OCI-LY3 (cell line): ENCODE data around the gene LUZP4.

Source experiments
- EZH2phosphoT487 ChIP-seq: fragments of 200-600 bp; shearing (Covaris generic); IDR thresholded peaks from 2 replicates; pipeline ENCODE4 v1.6.1; 2018; ENCODE audit warnings: antibody characterized with exemption, mixed run types, low read depth
- TF ChIP-seq, protein P1 (sequence below): fragments of 200-600, 300-600 bp; sonication (generic); IDR thresholded peaks from 2 replicates; pipeline ENCODE4 v1.5.1; 2014; ENCODE audit warnings: antibody characterized with exemption, low read length, low read depth

GRCh38 chrX:115332832-115333231, 43.3 kb downstream of the LUZP4 start:
- TF ChIP-seq, protein P1, sequence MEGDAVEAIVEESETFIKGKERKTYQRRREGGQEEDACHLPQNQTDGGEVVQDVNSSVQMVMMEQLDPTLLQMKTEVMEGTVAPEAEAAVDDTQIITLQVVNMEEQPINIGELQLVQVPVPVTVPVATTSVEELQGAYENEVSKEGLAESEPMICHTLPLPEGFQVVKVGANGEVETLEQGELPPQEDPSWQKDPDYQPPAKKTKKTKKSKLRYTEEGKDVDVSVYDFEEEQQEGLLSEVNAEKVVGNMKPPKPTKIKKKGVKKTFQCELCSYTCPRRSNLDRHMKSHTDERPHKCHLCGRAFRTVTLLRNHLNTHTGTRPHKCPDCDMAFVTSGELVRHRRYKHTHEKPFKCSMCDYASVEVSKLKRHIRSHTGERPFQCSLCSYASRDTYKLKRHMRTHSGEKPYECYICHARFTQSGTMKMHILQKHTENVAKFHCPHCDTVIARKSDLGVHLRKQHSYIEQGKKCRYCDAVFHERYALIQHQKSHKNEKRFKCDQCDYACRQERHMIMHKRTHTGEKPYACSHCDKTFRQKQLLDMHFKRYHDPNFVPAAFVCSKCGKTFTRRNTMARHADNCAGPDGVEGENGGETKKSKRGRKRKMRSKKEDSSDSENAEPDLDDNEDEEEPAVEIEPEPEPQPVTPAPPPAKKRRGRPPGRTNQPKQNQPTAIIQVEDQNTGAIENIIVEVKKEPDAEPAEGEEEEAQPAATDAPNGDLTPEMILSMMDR: no peak
- no peak for TF ChIP-seq EZH2phosphoT487
